Femur (tissue), 1 donor: ENCODE measurements around the gene SELE.
A peak's percentile ranks its signal among the peaks of the same experiment; 100 is the strongest.
"Not testable (repeated sequence)": the region's sequence is repeated elsewhere in the genome, so short reads cannot be mapped to it uniquely, and the experiment has no call there.

Experiments used
- DNase-seq: peaks from one replicate; pipeline ENCODE4 v3.0.0-alpha.2; 2017

The SELE gene

DNA sequence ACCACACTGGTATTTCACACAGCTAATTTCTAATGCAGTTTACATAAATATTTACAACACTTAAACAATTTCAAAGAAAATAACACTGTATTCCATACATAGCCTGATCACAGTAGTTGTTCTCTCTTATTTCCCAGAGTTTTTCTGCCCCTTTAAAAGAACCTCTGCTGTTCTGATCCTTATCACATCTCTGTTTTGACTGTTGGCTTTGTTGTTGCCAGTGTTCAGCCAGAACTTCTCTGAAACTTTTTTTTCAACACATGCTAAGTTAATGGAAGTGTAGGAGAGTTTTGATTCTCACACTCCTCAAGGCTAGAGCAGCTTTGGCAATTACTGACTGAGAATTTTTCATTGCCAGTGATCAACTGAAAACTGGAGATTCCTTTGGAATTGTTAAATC is 11.1 kb downstream of the SELE start:
- DNase-seq, result no peak

- DNase-seq, result not testable (repeated sequence)
Measured at GRCh38 chr1:169715100-169715499, 18.8 kb downstream of the SELE start.

- not testable (repeated sequence) for DNase-seq
Measured at GRCh38 chr1:169713090-169713489, 20.8 kb downstream of the SELE start.

DNA sequence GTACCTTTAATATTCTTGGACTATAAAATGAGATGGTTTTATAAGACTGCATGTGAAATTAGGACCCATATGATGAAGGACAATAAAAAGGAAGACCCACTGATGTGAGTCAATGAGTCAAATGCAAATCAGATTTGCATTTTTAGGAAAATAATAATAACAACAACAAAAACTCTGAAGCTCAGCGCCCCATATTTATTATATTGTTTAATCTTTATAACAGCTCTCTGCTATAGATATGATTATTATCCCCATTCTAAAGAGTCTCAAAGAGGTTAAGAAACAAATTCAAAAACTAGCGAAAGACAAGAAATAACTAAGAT is 21.6 kb downstream of the SELE start:
- DNase-seq, result no peak

DNA sequence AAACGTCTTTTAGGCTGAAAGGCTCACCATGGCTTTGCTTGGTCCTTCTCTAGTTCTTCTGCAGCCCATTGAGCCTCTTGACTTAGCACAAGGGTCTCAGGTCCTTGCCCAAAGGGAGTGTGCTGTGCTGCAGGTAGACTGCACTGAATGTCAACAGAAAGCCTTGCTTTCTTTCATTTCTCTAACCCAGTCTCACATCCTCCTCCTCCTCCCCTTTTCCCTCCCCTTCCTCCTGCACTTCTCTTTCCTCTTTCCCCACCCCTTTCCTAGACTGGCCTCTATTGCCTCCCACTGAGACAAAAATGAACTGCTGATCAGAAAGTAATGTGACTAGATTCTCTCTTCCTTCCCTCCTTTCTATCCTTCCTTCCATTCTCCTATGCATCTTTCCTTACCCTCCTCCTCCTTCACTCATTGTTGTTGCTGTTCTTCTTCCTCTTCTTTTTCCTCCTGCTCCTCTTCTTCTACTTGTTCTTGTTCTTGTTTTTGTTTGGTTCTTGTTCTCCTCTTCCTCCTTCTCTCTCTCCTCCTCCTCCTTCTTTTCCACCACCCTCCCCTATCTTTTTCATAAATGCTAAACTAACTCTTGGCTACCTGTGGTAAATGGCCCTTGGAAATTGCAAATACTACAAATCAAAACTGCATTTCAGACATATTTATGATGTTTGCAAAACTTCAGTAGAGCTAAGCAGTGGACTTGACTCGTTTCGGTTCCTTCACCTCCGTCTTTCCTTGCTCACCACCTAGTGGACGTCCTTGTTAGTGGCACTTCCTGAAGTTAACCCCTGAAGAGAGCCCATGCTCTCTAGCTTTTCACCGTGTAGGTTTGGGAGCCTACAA is 22.2 kb downstream of the SELE start, which contains the start of gene SELL:
SELL (minus strand) TSS at position 152 of the 840 bp plus-strand sequence; CDS start at position 30, 122 bp downstream.
- DNase-seq, result peak; percentile 68

DNA sequence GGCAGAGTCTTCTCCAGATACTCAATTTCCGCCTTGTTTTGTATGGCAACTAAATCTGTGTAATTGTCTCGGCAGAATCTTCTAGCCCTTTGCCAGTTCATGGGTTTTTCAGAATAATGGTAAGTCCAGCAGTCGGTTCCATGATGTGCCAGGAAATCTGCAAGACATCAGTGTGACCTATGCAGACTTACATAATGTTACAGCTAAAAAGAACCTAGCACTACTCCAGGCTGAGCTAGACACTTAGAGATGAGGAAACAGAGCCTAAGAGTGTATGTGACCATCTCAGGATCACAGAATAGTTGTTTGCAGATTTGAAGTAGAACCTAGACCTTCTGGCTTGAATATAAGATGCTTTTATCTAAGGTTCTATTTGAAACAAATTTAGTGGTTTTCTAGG is 25.2 kb downstream of the SELE start:
- no peak for DNase-seq

- DNase-seq, result no peak
Measured at GRCh38 chr1:169707912-169708604, 25.8 kb downstream of the SELE start.

- DNase-seq, result no peak
Measured at GRCh38 chr1:169704797-169705196, 29.1 kb downstream of the SELE start.

- DNase-seq, result no peak
Measured at GRCh38 chr1:169701261-169702005, 32.4 kb downstream of the SELE start.

DNA sequence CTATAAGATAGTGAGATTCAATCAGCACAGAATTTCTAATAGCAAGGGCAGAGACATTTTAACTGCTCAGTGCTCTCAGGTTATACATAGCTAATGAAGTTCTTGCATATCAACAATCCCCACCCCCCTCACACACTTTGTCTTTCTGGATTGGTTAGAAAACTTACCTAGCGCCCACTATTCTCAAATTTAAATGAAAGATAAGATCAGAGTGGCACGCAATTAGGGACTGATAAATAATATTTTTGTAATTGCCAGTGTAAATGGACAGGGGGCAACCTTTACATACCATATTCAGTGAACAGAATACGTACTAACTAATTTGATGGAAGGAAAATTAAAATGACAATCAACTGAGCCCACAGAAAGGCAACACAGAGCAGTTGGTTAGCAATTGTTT is 34.2 kb downstream of the SELE start:
- DNase-seq, result no peak

GRCh38 chr1:169698976-169699375 is 34.9 kb downstream of the SELE start:
- no peak for DNase-seq

DNA sequence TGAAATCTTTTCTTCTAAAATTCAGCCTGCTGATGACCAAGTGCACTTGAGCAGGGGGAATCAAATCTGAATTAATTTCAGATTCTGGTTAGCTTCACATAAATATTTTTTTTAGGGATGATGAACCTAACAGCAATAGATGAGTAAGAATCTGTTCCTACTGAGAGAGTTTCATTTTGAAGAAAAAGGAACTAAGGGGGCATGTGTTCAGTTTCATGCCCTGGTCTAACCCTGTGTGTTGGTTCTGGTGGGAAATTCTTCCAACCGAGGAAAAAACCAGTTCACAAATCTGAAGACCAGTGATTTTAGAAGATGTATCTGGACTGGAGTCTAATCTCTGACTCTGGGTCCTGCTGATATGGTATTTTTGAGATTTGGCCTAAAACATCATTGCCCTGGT is 36.1 kb downstream of the SELE start:
- no peak for DNase-seq

GRCh38 chr1:169696273-169697100 is 37.4 kb downstream of the SELE start:
- no peak for DNase-seq

- DNase-seq, result no peak
Measured at GRCh38 chr1:169694304-169695075, 39.4 kb downstream of the SELE start.

DNA sequence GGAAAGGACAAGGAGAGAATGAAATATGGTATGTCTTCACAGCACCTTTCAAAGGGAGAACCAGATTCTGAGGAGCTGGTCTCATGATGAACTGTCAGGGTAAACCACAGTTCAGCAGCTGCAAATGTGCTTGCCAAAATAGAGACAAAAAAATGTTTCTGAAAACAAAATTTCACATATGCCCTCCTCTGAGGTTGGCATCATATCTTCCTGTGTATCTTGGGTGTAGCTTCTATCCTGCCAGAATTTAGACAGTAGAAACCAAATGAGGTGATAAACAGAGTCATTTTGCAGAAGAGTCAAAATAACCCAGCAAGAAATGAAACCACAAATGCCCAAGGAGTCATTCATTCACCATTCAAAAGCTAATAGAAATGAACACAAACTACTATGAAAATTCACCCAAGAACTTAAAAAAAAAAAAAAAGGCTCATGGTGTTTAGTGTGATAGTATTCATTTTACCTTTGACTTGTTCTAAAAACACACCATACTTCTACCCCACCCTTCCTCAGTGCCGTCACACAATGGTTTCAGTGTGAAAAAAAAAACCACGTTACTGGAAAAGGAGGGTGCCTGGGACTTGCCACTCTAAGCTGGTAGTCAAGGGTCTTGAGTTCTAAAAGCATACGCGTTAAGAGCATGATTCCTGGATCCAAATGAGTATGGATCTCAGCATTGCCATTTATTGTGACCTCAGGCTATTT is 41.0 kb downstream of the SELE start:
- no peak for DNase-seq

DNA sequence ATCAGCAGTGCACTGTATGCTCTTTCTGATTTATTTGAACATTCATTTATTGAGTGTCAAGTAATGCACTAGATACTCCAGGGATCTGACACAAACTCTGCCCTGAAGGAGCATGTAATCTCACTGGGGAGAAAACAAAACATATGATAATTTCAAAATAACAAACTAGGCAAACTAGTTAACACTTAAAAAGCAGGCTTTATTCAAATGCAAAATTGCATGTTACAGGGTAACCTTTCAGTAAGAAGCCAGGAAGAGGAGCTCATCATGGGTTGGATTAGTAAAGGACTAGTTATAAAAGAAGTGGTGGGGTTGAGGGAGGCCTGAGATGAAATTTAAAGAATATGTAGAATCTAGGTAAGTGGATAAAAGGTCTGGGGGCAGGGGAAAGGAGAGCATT is 43.4 kb downstream of the SELE start:
- no peak for DNase-seq

DNA sequence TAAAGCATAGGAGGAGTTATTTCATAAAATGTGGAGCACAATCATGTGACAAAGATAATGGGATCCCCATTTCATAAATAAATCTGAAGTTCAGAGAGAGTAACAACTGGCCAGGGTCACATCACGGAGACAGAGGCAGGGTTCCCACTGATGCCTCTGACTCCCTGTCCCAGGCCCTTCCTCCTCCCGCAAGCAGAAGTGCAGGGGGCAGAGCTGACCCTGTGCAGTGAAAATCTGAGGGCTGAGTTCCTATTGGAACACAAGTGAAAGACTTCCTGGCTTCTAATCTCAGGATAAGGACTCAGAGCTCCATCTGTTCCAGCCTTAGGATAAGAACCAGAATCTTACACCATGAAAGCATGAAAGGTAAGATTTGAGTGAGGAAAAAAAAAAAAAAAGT is 44.5 kb downstream of the SELE start:
- no peak for DNase-seq

DNA sequence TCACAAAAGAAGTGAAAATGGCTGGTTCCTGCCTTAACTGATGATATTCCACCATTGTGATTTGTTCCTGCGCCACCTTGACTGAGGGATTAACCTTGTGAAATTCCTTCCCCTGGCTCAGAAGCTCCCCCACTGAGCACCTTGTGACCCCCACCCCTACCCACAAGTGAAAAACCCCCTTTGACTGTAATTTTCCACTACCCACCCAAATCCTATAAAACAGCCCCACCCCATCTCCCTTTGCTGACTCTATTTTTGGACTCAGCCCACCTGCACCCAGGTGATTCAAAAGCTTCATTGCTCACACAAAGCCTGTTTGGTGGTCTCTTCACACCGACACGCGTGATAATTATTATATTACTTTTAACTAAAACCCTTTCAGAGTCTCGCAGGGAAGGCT is 45.5 kb downstream of the SELE start:
- not testable (repeated sequence) for DNase-seq

- DNase-seq, result no peak
Measured at GRCh38 chr1:169683661-169684060, 50.2 kb downstream of the SELE start.

- DNase-seq, result not testable (repeated sequence)
Measured at GRCh38 chr1:169683168-169683567, 50.7 kb downstream of the SELE start.

DNA sequence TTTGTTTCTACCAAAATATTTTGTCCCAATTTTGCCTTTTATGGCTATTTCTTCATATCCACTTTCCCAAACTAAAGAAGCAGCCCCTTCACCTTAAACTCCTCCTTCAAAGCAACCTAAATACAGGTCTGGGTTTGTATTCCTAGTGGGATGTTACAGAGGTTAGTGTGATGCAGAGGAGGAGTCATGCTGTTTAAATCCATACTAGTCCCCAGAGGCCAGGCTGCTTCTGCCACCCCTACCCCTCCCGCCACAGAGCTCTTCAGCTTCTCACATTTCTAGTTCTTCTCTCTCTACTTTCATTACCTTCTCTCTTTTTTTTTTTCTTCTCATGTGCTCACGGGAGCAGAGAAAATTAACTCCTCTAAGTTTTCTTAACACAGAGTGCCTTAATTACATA is 51.8 kb downstream of the SELE start:
- DNase-seq, result no peak
